GM21825 (cell line): Measurements from ENCODE around the gene OR9A2.

Experiments used
- ATAC-seq: cut with Tn5 transposase; IDR thresholded peaks from one replicate; pipeline ENCODE4 v1.9.1; 2021; ENCODE audit warnings: mild to moderate bottlenecking, moderate library complexity; ENCODE audit not compliant: unreplicated experiment

Gene OR9A2, protein sequence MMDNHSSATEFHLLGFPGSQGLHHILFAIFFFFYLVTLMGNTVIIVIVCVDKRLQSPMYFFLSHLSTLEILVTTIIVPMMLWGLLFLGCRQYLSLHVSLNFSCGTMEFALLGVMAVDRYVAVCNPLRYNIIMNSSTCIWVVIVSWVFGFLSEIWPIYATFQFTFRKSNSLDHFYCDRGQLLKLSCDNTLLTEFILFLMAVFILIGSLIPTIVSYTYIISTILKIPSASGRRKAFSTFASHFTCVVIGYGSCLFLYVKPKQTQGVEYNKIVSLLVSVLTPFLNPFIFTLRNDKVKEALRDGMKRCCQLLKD

GRCh38 chr7:143027032-143027431 is at the start of gene OR9A2:
OR9A2 (minus strand) TSS chr7:143027132; CDS start chr7:143027132, 0 bp downstream.
- ATAC-seq, result no peak

DNA sequence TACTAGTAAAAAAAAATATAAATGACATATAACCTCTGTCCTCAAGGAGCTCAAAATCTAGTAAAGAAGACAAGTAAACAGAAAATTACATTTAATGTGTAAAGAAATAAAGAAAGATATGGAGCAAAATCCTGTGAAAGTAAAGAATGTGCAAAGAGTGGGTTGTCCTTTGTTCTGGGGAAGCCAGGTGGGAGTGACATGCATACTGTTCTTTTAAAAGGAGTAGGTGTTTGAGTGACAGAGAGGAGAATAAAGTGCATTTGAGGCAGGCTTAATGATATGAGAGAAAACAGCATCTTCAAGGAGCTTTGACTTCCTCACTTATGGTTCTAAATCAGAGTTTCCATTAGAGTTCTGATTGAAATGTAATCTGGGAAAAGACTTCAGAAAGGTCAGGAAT is 47.2 kb upstream of the OR9A2 start:
- ATAC-seq, result no peak

DNA sequence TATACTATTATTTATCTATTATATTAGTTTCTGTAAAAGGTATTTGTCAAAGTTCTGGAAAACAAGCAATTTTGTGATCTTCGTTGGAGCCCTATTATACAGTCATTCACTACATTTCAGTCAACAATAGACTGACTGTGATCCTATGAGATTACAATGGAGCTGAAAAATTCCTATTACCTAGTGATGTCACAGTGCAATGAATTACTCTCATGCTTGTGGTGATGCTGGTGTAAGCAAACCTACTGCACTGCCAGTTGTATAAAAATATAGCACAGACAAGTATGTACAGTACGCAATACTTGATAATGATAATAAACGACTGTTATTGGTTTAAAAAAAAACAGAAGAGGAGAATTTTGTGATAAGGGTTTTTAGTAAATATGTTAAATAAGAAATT is 46.6 kb upstream of the OR9A2 start:
- ATAC-seq, result no peak

DNA sequence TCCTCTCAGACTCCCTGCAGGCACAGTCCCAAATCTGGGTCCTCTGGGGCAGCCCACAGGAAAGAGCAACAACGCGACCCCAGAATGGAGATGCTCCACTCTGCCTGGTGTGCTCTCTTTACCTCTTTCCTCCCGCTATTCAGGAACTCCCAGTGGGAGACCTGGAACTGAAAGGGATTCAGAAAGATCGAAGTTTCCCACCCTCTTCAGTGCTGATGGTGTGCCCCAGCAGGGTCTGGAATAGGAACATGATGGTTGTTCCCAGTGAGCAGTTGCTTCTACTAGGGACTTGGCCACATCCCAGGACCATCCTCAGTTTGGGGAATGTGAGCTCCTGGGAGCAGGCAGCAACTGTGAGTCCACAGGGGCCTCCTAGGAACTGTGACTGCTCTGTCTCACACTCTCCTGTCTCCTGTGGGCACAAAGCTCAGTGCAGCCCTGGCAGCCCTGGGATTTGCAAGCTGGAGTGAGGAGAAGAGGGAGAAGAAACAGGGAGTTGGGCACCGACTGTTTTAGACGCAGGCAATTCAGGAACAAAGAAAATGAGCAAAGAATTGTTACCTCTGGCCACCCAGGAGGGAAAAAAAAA is 43.1 kb upstream of the OR9A2 start:
- no peak for ATAC-seq

GRCh38 chr7:143068446-143068845 is 41.5 kb upstream of the OR9A2 start:
- ATAC-seq, result no peak

DNA sequence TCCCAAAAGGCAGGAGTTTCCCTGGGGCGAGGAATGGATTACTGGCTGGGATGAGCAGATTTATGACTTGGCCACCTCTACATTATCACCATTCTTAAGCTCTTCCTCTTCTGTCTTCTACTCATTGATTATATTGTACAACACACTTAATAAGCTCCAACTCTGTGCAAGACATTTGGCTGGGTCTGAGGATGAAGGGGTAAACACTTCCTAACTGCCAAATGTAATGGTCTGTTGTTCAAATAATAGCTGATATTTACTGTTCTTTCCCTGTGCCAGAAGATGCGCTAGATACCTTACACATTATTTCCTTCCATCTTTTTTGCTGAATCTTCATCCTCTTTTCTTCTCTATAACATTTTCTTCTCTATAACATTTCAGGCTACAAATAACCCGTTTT is 36.8 kb upstream of the OR9A2 start:
- no peak for ATAC-seq

DNA sequence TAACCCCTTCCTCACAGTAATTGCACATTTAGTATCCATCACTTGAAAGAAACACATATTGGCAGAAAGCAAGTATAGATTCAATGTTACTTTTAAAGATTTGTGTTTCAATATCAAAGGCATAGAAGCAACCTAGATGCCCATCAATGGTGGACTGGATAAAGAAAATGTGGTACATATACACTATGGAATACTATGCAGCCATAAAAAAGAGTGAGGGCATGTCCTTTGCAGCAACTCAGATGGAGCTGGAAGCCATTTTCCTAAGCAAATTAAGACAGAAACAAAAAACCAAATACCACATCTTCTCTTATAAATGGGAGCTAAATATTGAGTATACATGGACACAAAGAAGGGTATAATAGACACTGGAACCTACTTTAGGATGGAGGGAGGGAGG is 28.8 kb upstream of the OR9A2 start:
- no peak for ATAC-seq

DNA sequence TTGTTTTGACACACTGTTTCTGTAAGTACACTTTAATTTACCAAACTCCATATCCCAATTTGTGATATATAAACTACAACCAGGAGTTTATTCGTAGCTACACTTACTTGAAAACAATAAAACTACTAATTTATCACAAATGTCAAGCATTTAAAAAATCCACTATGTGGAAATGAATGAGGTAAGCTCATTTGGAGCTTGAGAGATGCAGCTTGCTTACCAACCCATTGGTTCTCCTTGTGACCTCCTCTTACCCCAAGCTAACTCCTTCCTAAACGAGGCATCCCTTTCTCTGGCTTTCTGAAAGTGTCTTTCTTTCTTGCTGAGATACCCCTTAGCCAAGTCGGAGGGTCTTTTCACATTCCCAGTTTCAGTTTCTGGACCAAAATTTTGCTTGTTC is 27.7 kb upstream of the OR9A2 start:
- ATAC-seq, result no peak

- no peak for ATAC-seq
Observed at GRCh38 chr7:143052041-143052440, 25.1 kb upstream of the OR9A2 start, which contains the start of gene OR6V1. OR6V1 (plus strand) TSS chr7:143052341; CDS start chr7:143052341, 0 bp downstream.

- no peak for ATAC-seq
Observed at GRCh38 chr7:143050931-143051330, 24.0 kb upstream of the OR9A2 start.

GRCh38 chr7:143049362-143049761 is 22.4 kb upstream of the OR9A2 start:
- ATAC-seq, result no peak

DNA sequence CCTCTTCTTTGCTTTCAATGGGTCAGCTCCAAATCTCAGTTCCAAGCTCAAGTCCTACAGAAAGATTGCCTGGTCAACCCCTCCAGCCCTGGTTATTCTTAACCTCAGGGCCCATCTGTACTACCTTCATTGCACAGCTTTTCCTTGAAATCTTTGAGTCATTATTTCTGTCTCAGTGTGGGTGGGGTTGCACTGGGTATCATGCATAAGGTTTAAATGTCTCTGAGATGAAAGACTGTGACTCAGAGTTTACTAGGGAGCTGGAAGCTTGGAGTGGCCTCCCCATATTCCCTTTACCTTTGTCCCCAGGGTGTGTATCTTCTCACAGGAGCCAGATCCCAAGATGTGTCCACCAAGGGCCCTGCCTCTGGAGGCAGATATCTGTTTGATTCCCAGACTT is 21.9 kb upstream of the OR9A2 start:
- no peak for ATAC-seq

DNA sequence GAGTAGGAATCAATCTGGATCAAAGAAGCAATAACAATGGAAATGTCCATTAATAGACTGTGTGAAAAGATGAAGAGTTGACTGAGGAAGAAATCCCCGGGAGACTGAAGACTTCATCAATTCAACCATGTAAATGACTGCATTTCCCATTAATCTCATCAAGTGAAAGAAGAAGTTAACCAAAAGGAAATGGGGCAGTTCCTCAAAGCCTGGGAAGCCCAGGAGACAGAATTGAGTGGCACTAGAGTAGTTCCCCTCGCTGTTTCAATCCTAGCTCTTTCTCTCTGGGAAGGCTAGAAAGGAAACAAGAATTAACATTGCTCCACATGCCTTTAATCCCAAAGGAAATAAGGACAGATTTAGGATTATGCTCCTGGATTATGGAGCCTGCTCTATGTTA is 20.4 kb upstream of the OR9A2 start:
- ATAC-seq, result no peak

GRCh38 chr7:143046426-143046851 is 19.5 kb upstream of the OR9A2 start:
- ATAC-seq, result no peak

GRCh38 chr7:143043391-143043790 is 16.5 kb upstream of the OR9A2 start:
- no peak for ATAC-seq

GRCh38 chr7:143042790-143043271 is 15.9 kb upstream of the OR9A2 start:
- no peak for ATAC-seq

GRCh38 chr7:143042159-143042789 is 15.3 kb upstream of the OR9A2 start:
- ATAC-seq, result no peak

- no peak for ATAC-seq
Observed at GRCh38 chr7:143041346-143041745, 14.4 kb upstream of the OR9A2 start.

GRCh38 chr7:143040209-143040715 is 13.3 kb upstream of the OR9A2 start:
- no peak for ATAC-seq

GRCh38 chr7:143038635-143039034 is 11.7 kb upstream of the OR9A2 start:
- no peak for ATAC-seq

DNA sequence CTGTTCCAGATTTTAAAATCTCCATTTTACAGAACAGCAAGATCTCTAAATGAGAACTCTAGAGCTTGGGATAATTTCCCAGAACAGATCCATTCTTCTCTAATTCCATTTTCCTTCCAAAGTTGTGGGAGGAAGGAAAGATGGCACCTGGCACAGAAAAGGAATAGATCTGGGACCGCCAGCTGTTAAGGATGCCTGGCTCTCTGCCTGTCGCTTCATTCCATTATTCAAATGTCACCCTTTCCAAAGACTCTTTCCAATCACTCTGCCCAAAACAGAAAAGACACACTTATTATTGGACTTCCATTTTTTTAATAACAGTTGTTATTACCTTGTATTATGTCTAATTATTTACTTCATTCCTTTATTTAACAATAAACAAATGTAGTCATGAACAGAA is 751 bp upstream of the OR9A2 start:
- no peak for ATAC-seq

GRCh38 chr7:143025371-143025770 is 1.6 kb downstream of the OR9A2 start:
- no peak for ATAC-seq
